Endothelial cell of umbilical vein (primary cell): Measurements from ENCODE around the gene BUD31. TPM values are rescaled to one million over a fixed set of nuclear protein-coding genes. Genes with fewer than 3 reads are reported as not detected.
A peak's percentile ranks its signal among the peaks of the same experiment; 100 is the strongest.

Source experiments
- BruUV-seq: library from RNA; stranded (reverse); fragments of 400-500 nt; replicated peaks from 2 replicates; lab custom pipeline; 2021; lab: Mats Ljungman, UMichigan
- CTCF ChIA-PET: fragments of 300-600, 350-600 bp; sonication (Branson Sonifier 250); formaldehyde crosslinking; loops from one replicate; lab custom pipeline; 2021; ENCODE audit warnings: antibody characterized with exemption, inconsistent platforms; lab: Charles Lee
- POLR2A ChIA-PET: fragments of 300-600, 350-600 bp; sonication (Branson Sonifier 250); formaldehyde crosslinking; loops from one replicate; lab custom pipeline; 2021; ENCODE audit warnings: antibody characterized with exemption, inconsistent platforms; lab: Charles Lee
- DNase-seq: peaks from one replicate; pipeline ENCODE4 v3.0.0-alpha.2; 2011; ENCODE audit warnings: low read depth, low spot score
- FAIRE-seq: peaks from 2 replicates; lab custom pipeline; 2011; peaks lifted over from hg19 to GRCh38; lab: Jason Lieb, UNC
- H2AFZ ChIP-seq: 2 replicates; pipeline ENCODE4 v1.6.0; 2012; ENCODE audit warnings: low read depth, low read length, control low read depth, inconsistent platforms
- H3K27ac ChIP-seq: 2 replicates; pipeline ENCODE4 v1.5.1; 2011; ENCODE audit warnings: low read depth, mild to moderate bottlenecking, control low read depth, low read length, moderate library complexity; ENCODE audit not compliant: insufficient read depth
- H3K27me3 ChIP-seq, 2 experiments: 2 replicates each; pipeline versions ENCODE4 v1.6.0 to v1.6.1; 2011; ENCODE audit warnings: low read length in 2 of 2, mixed read lengths in 1 of 2; ENCODE audit not compliant: control insufficient read depth in 2 of 2, insufficient read depth in 2 of 2
- H3K36me3 ChIP-seq, 2 experiments: 2 replicates in 1 of 2; 3 replicates in 1 of 2; pipeline ENCODE4 v1.5.1; 2011; ENCODE audit warnings: low read length in 2 of 2, mild to moderate bottlenecking in 1 of 2, moderate library complexity in 1 of 2; ENCODE audit not compliant: control insufficient read depth in 2 of 2, insufficient read depth in 2 of 2; ENCODE audit errors: extremely low read depth in 1 of 2
- H3K4me1 ChIP-seq: 3 replicates; pipeline ENCODE4 v1.5.1; 2011; ENCODE audit warnings: mild to moderate bottlenecking, low read length; ENCODE audit not compliant: control insufficient read depth, insufficient read depth; ENCODE audit errors: extremely low read depth
- H3K4me2 ChIP-seq: 2 replicates; pipeline ENCODE4 v1.6.1; 2011; ENCODE audit warnings: low read length, control low read depth, mixed read lengths; ENCODE audit not compliant: insufficient read depth
- H3K4me3 ChIP-seq, 3 experiments: fragments of 200-600 bp in 1 of 3; sonication (generic), shearing (Covaris generic) in 1 of 3; replicated peaks in 1 of 3; 2 replicates each; pipeline ENCODE4 v1.5.1; 2011 to 2016; ENCODE audit warnings: control low read depth in 3 of 3, low read length in 3 of 3, mild to moderate bottlenecking in 2 of 3, inconsistent platforms in 1 of 3, low read depth in 1 of 3, moderate library complexity in 1 of 3; ENCODE audit not compliant: insufficient read depth in 1 of 3
- H3K79me2 ChIP-seq: 2 replicates; pipeline ENCODE4 v1.6.0; 2012; ENCODE audit warnings: low read length, inconsistent platforms; ENCODE audit not compliant: control insufficient read depth, insufficient read depth
- H3K9ac ChIP-seq: replicated peaks from 2 replicates; pipeline ENCODE3; 2011; ENCODE audit warnings: low read length, control low read depth; ENCODE audit not compliant: insufficient read depth; ENCODE audit errors: extremely low read depth
- H3K9me1 ChIP-seq: replicated peaks from 3 replicates; pipeline ENCODE4 v1.6.0; 2011; ENCODE audit warnings: mild to moderate bottlenecking, low read length; ENCODE audit not compliant: control insufficient read depth, insufficient read depth; ENCODE audit errors: extremely low read depth
- H3K9me3 ChIP-seq: replicated peaks from 2 replicates; pipeline ENCODE4 v1.5.1; 2012; ENCODE audit warnings: low read length, inconsistent platforms; ENCODE audit not compliant: control insufficient read depth, insufficient read depth
- H4K20me1 ChIP-seq: replicated peaks from 2 replicates; pipeline ENCODE3; 2011; ENCODE audit warnings: mild to moderate bottlenecking, low read length; ENCODE audit not compliant: control insufficient read depth, insufficient read depth; ENCODE audit errors: extremely low read depth
- CTCF ChIP-seq, 2 donors: IDR thresholded peaks; 1 replicate in 1 of 2; 2 replicates in 1 of 2; pipeline ENCODE4 v1.5.1; 2011; ENCODE audit warnings: low read length in 2 of 2, mild to moderate bottlenecking in 2 of 2, moderate library complexity in 2 of 2, control low read depth in 1 of 2, inconsistent platforms in 1 of 2, low read depth in 1 of 2; ENCODE audit not compliant: insufficient read depth in 1 of 2; ENCODE audit errors: extremely low read depth in 1 of 2
- FOS ChIP-seq: IDR thresholded peaks from 2 replicates; pipeline ENCODE4 v1.6.1; 2011; ENCODE audit warnings: mild to moderate bottlenecking, low read length, moderate library complexity, borderline replicate concordance; ENCODE audit not compliant: insufficient read depth
- JUN ChIP-seq: IDR thresholded peaks from 2 replicates; pipeline ENCODE4 v1.6.1; 2011; ENCODE audit warnings: borderline replicate concordance, low read depth; ENCODE audit not compliant: insufficient read length, insufficient read depth
- MAX ChIP-seq: IDR thresholded peaks from 2 replicates; pipeline ENCODE4 v1.6.1; 2011; ENCODE audit not compliant: insufficient read depth, insufficient read length
- MYC ChIP-seq: IDR thresholded peaks from one replicate; pipeline ENCODE4 v1.6.1; 2011; ENCODE audit warnings: mild to moderate bottlenecking, low read depth, low read length
- POLR2A ChIP-seq: IDR thresholded peaks from 2 replicates; pipeline ENCODE4 v1.6.1; 2012; ENCODE audit warnings: low read depth, mild to moderate bottlenecking, control low read depth, low read length
- POLR2AphosphoS5 ChIP-seq: IDR thresholded peaks from 2 replicates; pipeline ENCODE4 v1.6.1; 2012; ENCODE audit warnings: low read depth, mild to moderate bottlenecking, control low read depth, low read length, moderate library complexity; ENCODE audit not compliant: insufficient read depth
- dilution Hi-C: fragments of 300-500 bp; cut with MboI; formaldehyde crosslinking; loops from one replicate; pipeline ENCODE4 v1.15.0; 2019; ENCODE audit warnings: low sequenced_read_pairs; ENCODE audit not compliant: extremely low pct_ligation_motif_present
- intact Hi-C: fragments of 100-400 bp; cut with micrococcal nuclease; formaldehyde crosslinking; loops from one replicate; pipeline ENCODE4 v1.10.0; 2022
- polyA plus RNA-seq, 4 experiments: library from polyadenylated mRNA; depleted of rRNA in 3 of 4; stranded (reverse) in 3 of 4; unstranded in 1 of 4; fragments of >200 nt; gene quantifications; 2 replicates each; pipeline versions ENCODE4 v1.2.1 to v1.2.3, GENCODE V29; 2011 to 2012; ENCODE audit warnings: missing spikeins in 1 of 4
- total RNA-seq: library from RNA; stranded (reverse); gene quantifications from 2 replicates; pipeline ENCODE4 v1.2.3, GENCODE V29; 2021

BUD31 gene
- total and polyA plus RNA-seq, 2 donors (not counting 3 experiments of a cell fraction or from before 2014, with no cell fraction given), result 67.8 to 122 TPM

- intact Hi-C loops, result no loop called here
- Histone ChIP-seq H3K27me3 (no peaks in the 10 kb centered on the region), H4K20me1 (no peaks in the 10 kb centered on the region), H2AFZ (no peak overlapping the region), H3K79me2 (peaks cover 60% of the 10 kb centered on the region), H3K4me3 (no peak overlapping the region), H3K36me3 (peaks cover 14 to 15% of the 10 kb centered on the region in 2 experiments), H3K9ac (no peak overlapping the region), H3K4me1 (peaks cover 26% of the 10 kb centered on the region), H3K9me1 (no peaks in the 10 kb centered on the region), H3K9me3 (no peaks in the 10 kb centered on the region), H3K4me2 (no peak overlapping the region), H3K27ac (no peak overlapping the region)
- POLR2A ChIA-PET, result no interaction called here
- BruUV-seq, result no TSS peak
- dilution Hi-C loops, result no loop called here
- DNase-seq (no peak), FAIRE-seq (no peak)
- CTCF ChIA-PET, result no interaction called here
- TF ChIP-seq FOS (no peak), JUN (no peak), POLR2AphosphoS5 (no peak), MAX (no peak), POLR2A (peak; percentile 4), MYC (no peak), CTCF (IDR thresholded peaks at IDR 0.05; ENCODE audit: extremely low read depth in 1 of 2, insufficient read depth in 1 of 2, low read depth in 1 of 2, low read length in 2 of 2) (no peak)
Measured at GRCh38 chr7:99381664-99382075, 27.1 kb upstream of the BUD31 start.
